Measurements from ENCODE around the gene ACKR2.

DNA sequence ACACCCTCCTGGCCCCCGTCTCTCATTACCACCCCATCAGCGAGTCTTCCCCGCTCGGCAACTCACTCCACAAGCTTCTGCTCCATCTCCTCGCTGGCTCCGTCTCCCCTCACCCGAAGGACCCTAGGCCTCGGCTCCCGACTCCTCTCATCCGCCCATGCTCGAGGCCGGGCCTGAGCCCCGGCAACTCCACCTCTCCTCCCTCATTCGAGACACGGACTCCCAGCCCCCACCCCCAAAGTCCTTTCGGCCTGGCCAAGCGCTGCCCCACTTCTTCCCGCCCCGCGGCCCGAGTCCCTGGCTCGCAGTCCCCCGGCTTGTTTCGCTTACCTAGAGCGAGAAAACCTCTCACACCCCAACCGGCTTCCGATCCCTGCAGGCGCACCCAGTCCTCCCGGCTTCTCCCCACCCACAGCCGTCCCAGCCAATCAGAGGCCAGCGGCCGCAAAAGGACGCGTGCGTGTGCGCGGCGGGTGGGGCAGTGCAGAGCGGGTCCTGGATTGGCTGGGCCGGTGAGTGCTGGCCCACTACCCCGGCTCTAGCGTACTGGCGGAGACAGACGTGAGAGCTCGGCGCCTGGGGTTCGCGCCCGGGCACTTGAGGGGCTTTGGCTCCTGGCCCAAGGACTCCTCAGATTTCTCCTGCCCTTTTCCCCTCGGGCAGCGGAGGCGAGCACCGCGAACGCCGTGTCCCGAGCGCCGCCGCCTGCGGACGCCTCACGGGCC lies 5.0 kb upstream of the ACKR2 start, which contains the start of gene HIGD1A:
- TF ChIP-seq, protein P1, sequence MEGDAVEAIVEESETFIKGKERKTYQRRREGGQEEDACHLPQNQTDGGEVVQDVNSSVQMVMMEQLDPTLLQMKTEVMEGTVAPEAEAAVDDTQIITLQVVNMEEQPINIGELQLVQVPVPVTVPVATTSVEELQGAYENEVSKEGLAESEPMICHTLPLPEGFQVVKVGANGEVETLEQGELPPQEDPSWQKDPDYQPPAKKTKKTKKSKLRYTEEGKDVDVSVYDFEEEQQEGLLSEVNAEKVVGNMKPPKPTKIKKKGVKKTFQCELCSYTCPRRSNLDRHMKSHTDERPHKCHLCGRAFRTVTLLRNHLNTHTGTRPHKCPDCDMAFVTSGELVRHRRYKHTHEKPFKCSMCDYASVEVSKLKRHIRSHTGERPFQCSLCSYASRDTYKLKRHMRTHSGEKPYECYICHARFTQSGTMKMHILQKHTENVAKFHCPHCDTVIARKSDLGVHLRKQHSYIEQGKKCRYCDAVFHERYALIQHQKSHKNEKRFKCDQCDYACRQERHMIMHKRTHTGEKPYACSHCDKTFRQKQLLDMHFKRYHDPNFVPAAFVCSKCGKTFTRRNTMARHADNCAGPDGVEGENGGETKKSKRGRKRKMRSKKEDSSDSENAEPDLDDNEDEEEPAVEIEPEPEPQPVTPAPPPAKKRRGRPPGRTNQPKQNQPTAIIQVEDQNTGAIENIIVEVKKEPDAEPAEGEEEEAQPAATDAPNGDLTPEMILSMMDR (IDR thresholded peaks at IDR 0.05; ENCODE audit: poor library complexity) = no peak
- no peak for TF ChIP-seq EZH2phosphoT487 (IDR thresholded peaks at IDR 0.05; ENCODE audit: low read depth, severe bottlenecking, unreplicated experiment)

Data from hepatocyte (in vitro differentiated cells).